C4-2B (cell line): Measurements from ENCODE around the gene LIN7C.

Experiments used
- ZFX ChIP-seq: fragments of 450-650 bp; IDR thresholded peaks from 2 replicates; pipeline ENCODE4 v1.6.1; 2017
- TF ChIP-seq, protein P1 (sequence below): fragments of 450-650 bp; conservative IDR thresholded peaks from 2 replicates; pipeline ENCODE4 v1.5.1; 2017; ENCODE audit warnings: mild to moderate bottlenecking

DNA sequence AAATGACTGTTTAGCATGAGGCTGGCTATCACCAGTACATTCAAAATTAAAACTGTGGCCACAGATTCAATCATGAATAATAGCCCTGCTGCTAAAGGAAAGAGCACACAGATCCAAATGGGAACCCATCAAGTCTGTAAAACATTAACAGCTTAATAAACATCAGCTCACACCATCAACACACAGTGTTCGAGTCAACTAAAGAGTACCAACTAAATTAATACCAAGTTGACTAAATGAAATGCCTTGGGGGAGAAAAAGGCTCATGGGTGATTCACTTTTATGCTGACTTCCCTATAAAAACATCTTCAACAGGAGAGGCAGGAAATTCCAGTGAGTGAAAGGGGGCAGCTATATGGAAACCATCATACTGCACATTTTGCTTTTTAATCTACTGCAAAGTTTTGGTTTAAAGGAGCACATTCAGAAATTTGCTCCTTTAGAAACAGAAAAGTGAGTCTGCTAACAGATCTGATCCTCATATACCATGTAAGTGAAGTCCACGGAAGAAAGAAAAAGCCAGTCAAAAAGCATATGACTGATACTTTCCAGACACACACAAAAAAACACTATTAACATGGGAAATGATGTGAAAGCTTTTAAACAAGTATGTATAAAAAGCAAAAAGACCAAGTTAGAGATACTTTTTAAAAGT, 50.3 kb downstream of the LIN7C start:
- TF ChIP-seq, protein P1, sequence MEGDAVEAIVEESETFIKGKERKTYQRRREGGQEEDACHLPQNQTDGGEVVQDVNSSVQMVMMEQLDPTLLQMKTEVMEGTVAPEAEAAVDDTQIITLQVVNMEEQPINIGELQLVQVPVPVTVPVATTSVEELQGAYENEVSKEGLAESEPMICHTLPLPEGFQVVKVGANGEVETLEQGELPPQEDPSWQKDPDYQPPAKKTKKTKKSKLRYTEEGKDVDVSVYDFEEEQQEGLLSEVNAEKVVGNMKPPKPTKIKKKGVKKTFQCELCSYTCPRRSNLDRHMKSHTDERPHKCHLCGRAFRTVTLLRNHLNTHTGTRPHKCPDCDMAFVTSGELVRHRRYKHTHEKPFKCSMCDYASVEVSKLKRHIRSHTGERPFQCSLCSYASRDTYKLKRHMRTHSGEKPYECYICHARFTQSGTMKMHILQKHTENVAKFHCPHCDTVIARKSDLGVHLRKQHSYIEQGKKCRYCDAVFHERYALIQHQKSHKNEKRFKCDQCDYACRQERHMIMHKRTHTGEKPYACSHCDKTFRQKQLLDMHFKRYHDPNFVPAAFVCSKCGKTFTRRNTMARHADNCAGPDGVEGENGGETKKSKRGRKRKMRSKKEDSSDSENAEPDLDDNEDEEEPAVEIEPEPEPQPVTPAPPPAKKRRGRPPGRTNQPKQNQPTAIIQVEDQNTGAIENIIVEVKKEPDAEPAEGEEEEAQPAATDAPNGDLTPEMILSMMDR: no peak
- TF ChIP-seq ZFX: no peak
